Measurements from ENCODE around the gene CEBPB. TPM values are rescaled to one million over a fixed set of nuclear protein-coding genes. Genes with fewer than 3 reads are reported as not detected.

The CEBPB gene
- total RNA-seq, 1 experiment from 2014 or later = 183 TPM

GRCh38 chr20:50181344-50181743, 9.3 kb upstream of the CEBPB start:
- no peak overlapping the region for H3K4me3 ChIP-seq (ENCODE audit: low read depth, low read length)
- no peak overlapping the region for H3K4me3 Mint-ChIP-seq (ENCODE audit: unreplicated experiment)
- H3K27me3 Mint-ChIP-seq (ENCODE audit: insufficient read depth, unreplicated experiment) = no peaks in the 10 kb centered on the region
- no peak for TF ChIP-seq CTCF (IDR thresholded peaks at IDR 0.05; ENCODE audit: insufficient read depth in 1 of 2, low read depth in 1 of 2, low read length in 1 of 2, severe bottlenecking in 1 of 2, unreplicated experiment in 1 of 2)
- no TSS peak for BruUV-seq (replicated peaks)
- H3K36me3 Mint-ChIP-seq (ENCODE audit: insufficient read depth, unreplicated experiment) = peaks cover 10% of the 10 kb centered on the region
- H3K9me3 Mint-ChIP-seq (ENCODE audit: unreplicated experiment) = no peaks in the 10 kb centered on the region
- no peak overlapping the region for H3K27ac Mint-ChIP-seq (ENCODE audit: unreplicated experiment)
- CTCF ChIA-PET = interaction anchor here (0.7 to 2.1 kb wide), 5 partner anchors 9 to 773 kb away, joined by 3 to 6 read pairs (median 4); no protein-coding TSS in a partner anchor
- no peak for DNase-seq
- intact Hi-C loops (cut with micrococcal nuclease; ENCODE audit: unreplicated experiment) = no loop called here
- no peaks in the 10 kb centered on the region for H3K36me3 ChIP-seq (ENCODE audit: control insufficient read depth, insufficient read depth, low read length)
- H3K4me1 Mint-ChIP-seq (ENCODE audit: low read depth, unreplicated experiment) = peaks cover 10% of the 10 kb centered on the region
- no peaks in the 10 kb centered on the region for H3K27me3 ChIP-seq (replicated peaks; ENCODE audit: control insufficient read depth, insufficient read depth, low read length)
- H3K4me1 ChIP-seq = no peaks in the 10 kb centered on the region
- POLR2A ChIA-PET = no interaction called here
- no peaks in the 10 kb centered on the region for H3K9me3 ChIP-seq

- BruUV-seq (replicated peaks) = no TSS peak
- no peak overlapping the region for H3K4me3 Mint-ChIP-seq (ENCODE audit: unreplicated experiment)
- DNase-seq = no peak
- TF ChIP-seq CTCF (IDR thresholded peaks at IDR 0.05; ENCODE audit: insufficient read depth in 1 of 2, low read depth in 1 of 2, low read length in 1 of 2, severe bottlenecking in 1 of 2, unreplicated experiment in 1 of 2) = no peak
- CTCF ChIA-PET = interaction anchor here (0.5 to 2.1 kb wide), 5 partner anchors 10 to 283 kb away, joined by 3 to 11 read pairs (median 5); no protein-coding TSS in a partner anchor
- H3K27me3 ChIP-seq (replicated peaks; ENCODE audit: control insufficient read depth, insufficient read depth, low read length) = no peaks in the 10 kb centered on the region
- H3K27me3 Mint-ChIP-seq (ENCODE audit: insufficient read depth, unreplicated experiment) = no peaks in the 10 kb centered on the region
- no peaks in the 10 kb centered on the region for H3K9me3 Mint-ChIP-seq (ENCODE audit: unreplicated experiment)
- no peaks in the 10 kb centered on the region for H3K36me3 ChIP-seq (ENCODE audit: control insufficient read depth, insufficient read depth, low read length)
- H3K9me3 ChIP-seq = no peaks in the 10 kb centered on the region
- intact Hi-C loops (cut with micrococcal nuclease; ENCODE audit: unreplicated experiment) = no loop called here
- POLR2A ChIA-PET = interaction anchor here (1.7 kb wide), 1 partner anchor 10 kb away, joined by 4 read pairs; no protein-coding TSS in a partner anchor
- peaks cover 5% of the 10 kb centered on the region for H3K4me1 ChIP-seq
- H3K4me3 ChIP-seq (ENCODE audit: low read depth, low read length) = no peak overlapping the region
- peaks cover 13% of the 10 kb centered on the region for H3K36me3 Mint-ChIP-seq (ENCODE audit: insufficient read depth, unreplicated experiment)
- no peak overlapping the region for H3K27ac Mint-ChIP-seq (ENCODE audit: unreplicated experiment)
- peaks cover 19% of the 10 kb centered on the region for H3K4me1 Mint-ChIP-seq (ENCODE audit: low read depth, unreplicated experiment)
Observed at GRCh38 chr20:50182346-50182745, 8.3 kb upstream of the CEBPB start.

- Mint-ChIP-seq H3K9me3 (ENCODE audit: unreplicated experiment) (no peaks in the 10 kb centered on the region), H3K4me3 (ENCODE audit: unreplicated experiment) (no peak overlapping the region), H3K27ac (ENCODE audit: unreplicated experiment) (no peak overlapping the region), H3K27me3 (ENCODE audit: insufficient read depth, unreplicated experiment) (no peaks in the 10 kb centered on the region), H3K36me3 (ENCODE audit: insufficient read depth, unreplicated experiment) (peaks cover 22% of the 10 kb centered on the region), H3K4me1 (ENCODE audit: low read depth, unreplicated experiment) (peaks cover 30% of the 10 kb centered on the region)
- no peak for DNase-seq
- no peak for TF ChIP-seq CTCF (IDR thresholded peaks at IDR 0.05; ENCODE audit: insufficient read depth in 1 of 2, low read depth in 1 of 2, low read length in 1 of 2, severe bottlenecking in 1 of 2, unreplicated experiment in 1 of 2)
- ChIA-PET CTCF (interaction anchor here (0.7 to 1.0 kb wide), 8 partner anchors 14 to 403 kb away, joined by 3 to 9 read pairs (median 4); no protein-coding TSS in a partner anchor), POLR2A (no interaction called here)
- no peak overlapping the region for H3K4me3 ChIP-seq (ENCODE audit: low read depth, low read length)
- intact Hi-C loops (cut with micrococcal nuclease; ENCODE audit: unreplicated experiment) = loop anchor here (5.0 kb wide), 1 partner anchor 227 kb away; no protein-coding TSS in a partner anchor
- H3K4me1 ChIP-seq = peaks cover 31% of the 10 kb centered on the region
- H3K27me3 ChIP-seq (replicated peaks; ENCODE audit: control insufficient read depth, insufficient read depth, low read length) = no peaks in the 10 kb centered on the region
- BruUV-seq (replicated peaks) = no TSS peak
- H3K36me3 ChIP-seq (ENCODE audit: control insufficient read depth, insufficient read depth, low read length) = no peaks in the 10 kb centered on the region
- no peaks in the 10 kb centered on the region for H3K9me3 ChIP-seq
Observed at GRCh38 chr20:50185426-50185825, 5.2 kb upstream of the CEBPB start.

Measured in Caco-2 (cell line).